OCI-LY3 (cell line): ENCODE measurements around the gene STPG3.

Experiments used
- EZH2phosphoT487 ChIP-seq: fragments of 200-600 bp; shearing (Covaris generic); IDR thresholded peaks from 2 replicates; pipeline ENCODE4 v1.6.1; 2018; ENCODE audit warnings: antibody characterized with exemption, mixed run types, low read depth
- TF ChIP-seq, protein P1 (sequence below): fragments of 200-600, 300-600 bp; sonication (generic); IDR thresholded peaks from 2 replicates; pipeline ENCODE4 v1.5.1; 2014; ENCODE audit warnings: antibody characterized with exemption, low read length, low read depth

DNA sequence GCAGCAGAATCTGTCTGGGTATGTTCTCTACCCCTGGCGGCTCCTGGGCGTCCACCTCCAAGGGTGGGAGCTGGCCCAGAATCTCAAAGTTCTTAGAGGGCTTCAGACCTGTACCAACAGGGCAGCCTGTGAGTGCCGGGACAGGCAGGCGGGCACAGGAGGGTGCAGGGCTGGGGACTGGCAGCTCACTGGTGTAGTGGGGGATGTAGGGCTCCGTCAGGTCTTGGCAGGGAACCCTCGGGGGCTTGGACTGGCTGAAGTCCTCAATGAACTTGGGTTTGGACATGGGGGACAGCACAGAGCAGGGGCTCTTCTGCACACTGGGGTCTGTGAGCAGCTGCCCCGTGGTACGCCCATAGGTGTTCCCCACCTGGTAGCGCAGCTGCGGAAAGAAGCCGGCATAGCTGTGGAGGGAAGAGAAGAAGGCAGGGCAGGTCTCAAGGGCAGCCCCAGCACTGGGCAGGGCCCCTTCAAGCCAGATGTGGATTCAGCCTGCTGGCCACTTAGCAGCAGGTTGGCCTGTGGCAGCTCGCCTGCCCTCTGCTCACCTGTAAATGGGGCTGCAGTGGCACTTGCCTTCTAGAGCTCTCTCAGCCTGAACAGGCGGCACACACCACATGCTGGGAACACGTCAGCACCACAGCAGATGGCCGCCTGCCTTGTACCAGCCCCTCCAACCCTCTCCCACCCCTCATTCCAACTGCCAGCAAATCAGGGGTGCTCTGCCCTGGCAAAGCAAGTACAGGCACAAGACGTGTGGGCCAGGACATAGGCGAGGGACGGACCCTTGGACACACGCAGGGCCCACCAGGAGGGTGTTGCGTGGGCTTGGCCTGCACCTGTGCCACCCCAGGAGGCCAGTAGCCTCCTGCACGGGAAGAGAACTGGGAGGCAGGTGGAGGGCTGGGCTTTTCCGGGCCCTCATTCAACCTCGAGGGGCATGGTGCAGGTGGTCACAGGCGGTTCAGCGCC lies 5.3 kb upstream of the STPG3 start:
- TF ChIP-seq, protein P1, sequence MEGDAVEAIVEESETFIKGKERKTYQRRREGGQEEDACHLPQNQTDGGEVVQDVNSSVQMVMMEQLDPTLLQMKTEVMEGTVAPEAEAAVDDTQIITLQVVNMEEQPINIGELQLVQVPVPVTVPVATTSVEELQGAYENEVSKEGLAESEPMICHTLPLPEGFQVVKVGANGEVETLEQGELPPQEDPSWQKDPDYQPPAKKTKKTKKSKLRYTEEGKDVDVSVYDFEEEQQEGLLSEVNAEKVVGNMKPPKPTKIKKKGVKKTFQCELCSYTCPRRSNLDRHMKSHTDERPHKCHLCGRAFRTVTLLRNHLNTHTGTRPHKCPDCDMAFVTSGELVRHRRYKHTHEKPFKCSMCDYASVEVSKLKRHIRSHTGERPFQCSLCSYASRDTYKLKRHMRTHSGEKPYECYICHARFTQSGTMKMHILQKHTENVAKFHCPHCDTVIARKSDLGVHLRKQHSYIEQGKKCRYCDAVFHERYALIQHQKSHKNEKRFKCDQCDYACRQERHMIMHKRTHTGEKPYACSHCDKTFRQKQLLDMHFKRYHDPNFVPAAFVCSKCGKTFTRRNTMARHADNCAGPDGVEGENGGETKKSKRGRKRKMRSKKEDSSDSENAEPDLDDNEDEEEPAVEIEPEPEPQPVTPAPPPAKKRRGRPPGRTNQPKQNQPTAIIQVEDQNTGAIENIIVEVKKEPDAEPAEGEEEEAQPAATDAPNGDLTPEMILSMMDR: no peak
- no peak for TF ChIP-seq EZH2phosphoT487
